HFF-Myc (cell line): ENCODE measurements around the gene IGFLR1.

ENCODE experiments used
- DNase-seq: peaks from one replicate; pipeline ENCODE4 v3.0.0-alpha.2; 2011; ENCODE audit warnings: low read depth; ENCODE audit errors: extremely low read depth
- H3K4me3 ChIP-seq: replicated peaks from 2 replicates; pipeline ENCODE4 v1.5.1; 2011; ENCODE audit warnings: low read depth, mild to moderate bottlenecking, control low read depth, low read length
- CTCF ChIP-seq: IDR thresholded peaks from 2 replicates; pipeline ENCODE4 v1.5.1; 2012; ENCODE audit warnings: mild to moderate bottlenecking, low read depth, low read length, control low read depth; ENCODE audit errors: missing control alignments

IGFLR1 gene

GRCh38 chr19:35743640-35744429 is 1.6 kb upstream of the IGFLR1 start:
- peak overlapping the region; percentile 96; the same call in 1 of the 2 replicates for H3K4me3 ChIP-seq
- TF ChIP-seq CTCF = no peak
- DNase-seq = no peak

- DNase-seq = no peak
- no peak for TF ChIP-seq CTCF
- H3K4me3 ChIP-seq = peak overlapping the region; percentile 53
Observed at GRCh38 chr19:35741203-35741515, 1.1 kb downstream of the IGFLR1 start.

GRCh38 chr19:35740423-35741202 is 1.6 kb downstream of the IGFLR1 start:
- H3K4me3 ChIP-seq = peak overlapping the region; percentile 53
- DNase-seq = peak; percentile 87
- no peak for TF ChIP-seq CTCF

- peak overlapping the region; percentile 53 for H3K4me3 ChIP-seq
- no peak for DNase-seq
- TF ChIP-seq CTCF = no peak
Observed at GRCh38 chr19:35740108-35740422, 2.2 kb downstream of the IGFLR1 start.

GRCh38 chr19:35739275-35740107 is 2.8 kb downstream of the IGFLR1 start:
- peak overlapping the region; percentile 53 for H3K4me3 ChIP-seq
- no peak for DNase-seq
- TF ChIP-seq CTCF = no peak

GRCh38 chr19:35738887-35739229 is 3.4 kb downstream of the IGFLR1 start:
- no peak overlapping the region for H3K4me3 ChIP-seq
- DNase-seq = no peak
- no peak for TF ChIP-seq CTCF
